Testis (tissue), 3 donors: ENCODE results near the gene EPS8L3. TPM values are rescaled to one million over a fixed set of nuclear protein-coding genes. Genes with fewer than 3 reads are reported as not detected.
"Not testable (repeated sequence)": the region's sequence is repeated elsewhere in the genome, so short reads cannot be mapped to it uniquely, and the experiment has no call there.

Experiments used
- DNase-seq: peaks from one replicate; pipeline ENCODE4 v3.0.0-alpha.2; 2019
- H3K27ac ChIP-seq, 2 donors: fragments of 200-600 bp; sonication (generic); one replicate each; pipeline ENCODE4 v1.5.1; 2019
- H3K27me3 ChIP-seq: fragments of 200-600 bp; sonication (generic); one replicate; pipeline ENCODE4 v1.5.1; 2019
- H3K36me3 ChIP-seq: fragments of 200-600 bp; sonication (generic); one replicate; pipeline ENCODE4 v1.5.1; 2017; ENCODE audit warnings: low read depth; ENCODE audit errors: missing control alignments
- H3K4me1 ChIP-seq: fragments of 200-600 bp; sonication (generic); one replicate; pipeline ENCODE4 v1.5.1; 2019
- H3K4me3 ChIP-seq, 2 donors: fragments of 200-600 bp; sonication (generic); one replicate each; pipeline ENCODE4 v1.5.1; 2017 to 2019
- H3K9me3 ChIP-seq: fragments of 200-600 bp; sonication (generic); one replicate; pipeline ENCODE4 v1.5.1; 2017
- POLR2A ChIP-seq: fragments of 450-650 bp; IDR thresholded peaks from one replicate; pipeline ENCODE4 v1.6.1; 2017; ENCODE audit warnings: antibody characterized with exemption, mild to moderate bottlenecking, moderate library complexity
- WGBS, 2 donors: methylation state at CpG; one replicate each; pipeline ENCODE4 v1.1.5; 2018; 5-methylcytosine and 5-hydroxymethylcytosine counted together
- intact Hi-C: fragments of 100-400 bp; cut with DNase I; formaldehyde crosslinking; loops from one replicate; pipeline ENCODE4 v1.15.1; 2023; ENCODE audit warnings: low total_unique reads
- polyA plus RNA-seq: library from polyadenylated mRNA; stranded (reverse); fragments of 350-450 nt; fragmentation: Illumina TruSeq; extraction: RNeasy Lipid Tissue Mini Kit (QIAGEN cat#74804); gene quantifications from one replicate; pipeline ENCODE4 v1.2.3, GENCODE V29; 2014; ENCODE audit warnings: low read depth, low replicate concordance; ENCODE audit not compliant: insufficient read depth
- total RNA-seq, 2 donors: library from RNA; depleted of rRNA; stranded (reverse); fragments of >200 nt; gene quantifications; one replicate each; pipeline ENCODE4 v1.2.3, GENCODE V29; 2016
- TF ChIP-seq, protein P1 (sequence below), 3 experiments: fragments of 450-650 bp in 2 of 3; fragments of 200-600 bp in 1 of 3; sonication (generic) in 1 of 3; IDR thresholded peaks; one replicate each; pipeline ENCODE4 v1.5.1; 2016 to 2019; ENCODE audit warnings: antibody characterized with exemption in 3 of 3, mild to moderate bottlenecking in 2 of 3, moderate library complexity in 1 of 3

The EPS8L3 gene
- total and polyA plus RNA-seq, 3 donors from 2014 or later: 3.3 to 7.7 (median 7.2) TPM

DNA sequence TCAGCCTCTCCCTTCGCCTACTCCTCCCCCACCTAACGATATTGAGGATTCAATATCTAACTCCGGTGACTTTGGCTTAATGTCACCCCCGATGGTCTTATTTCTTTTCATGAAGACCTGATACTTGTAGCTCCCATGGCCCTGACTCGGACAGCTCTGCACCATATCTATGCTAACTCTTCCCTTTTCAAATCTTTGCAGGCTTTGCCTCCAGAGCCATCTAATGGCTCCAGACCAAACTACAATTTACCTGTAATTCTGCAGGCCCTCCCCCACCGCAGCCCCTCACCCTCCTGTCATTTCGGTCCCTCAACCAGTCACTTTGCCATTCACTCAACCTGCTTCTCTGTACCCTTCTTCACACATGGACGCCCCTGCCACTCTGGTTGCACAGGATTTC lies 59.5 kb downstream of the EPS8L3 start:
- Histone ChIP-seq H3K4me1 (no peaks in the 10 kb centered on the region), H3K27me3 (no peaks in the 10 kb centered on the region), H3K27ac (no peak overlapping the region), H3K9me3 (no peaks in the 10 kb centered on the region), H3K36me3 (no peaks in the 10 kb centered on the region), H3K4me3 (no peak overlapping the region)
- WGBS, 2 donors: 66 to 76% methylated on average over 8 of the region's 8 CpGs
- intact Hi-C loops: no loop called here
- no peak for DNase-seq
- TF ChIP-seq POLR2A: no peak
- TF ChIP-seq, protein P1, sequence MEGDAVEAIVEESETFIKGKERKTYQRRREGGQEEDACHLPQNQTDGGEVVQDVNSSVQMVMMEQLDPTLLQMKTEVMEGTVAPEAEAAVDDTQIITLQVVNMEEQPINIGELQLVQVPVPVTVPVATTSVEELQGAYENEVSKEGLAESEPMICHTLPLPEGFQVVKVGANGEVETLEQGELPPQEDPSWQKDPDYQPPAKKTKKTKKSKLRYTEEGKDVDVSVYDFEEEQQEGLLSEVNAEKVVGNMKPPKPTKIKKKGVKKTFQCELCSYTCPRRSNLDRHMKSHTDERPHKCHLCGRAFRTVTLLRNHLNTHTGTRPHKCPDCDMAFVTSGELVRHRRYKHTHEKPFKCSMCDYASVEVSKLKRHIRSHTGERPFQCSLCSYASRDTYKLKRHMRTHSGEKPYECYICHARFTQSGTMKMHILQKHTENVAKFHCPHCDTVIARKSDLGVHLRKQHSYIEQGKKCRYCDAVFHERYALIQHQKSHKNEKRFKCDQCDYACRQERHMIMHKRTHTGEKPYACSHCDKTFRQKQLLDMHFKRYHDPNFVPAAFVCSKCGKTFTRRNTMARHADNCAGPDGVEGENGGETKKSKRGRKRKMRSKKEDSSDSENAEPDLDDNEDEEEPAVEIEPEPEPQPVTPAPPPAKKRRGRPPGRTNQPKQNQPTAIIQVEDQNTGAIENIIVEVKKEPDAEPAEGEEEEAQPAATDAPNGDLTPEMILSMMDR (IDR thresholded peaks at IDR 0.05): no peak

DNA sequence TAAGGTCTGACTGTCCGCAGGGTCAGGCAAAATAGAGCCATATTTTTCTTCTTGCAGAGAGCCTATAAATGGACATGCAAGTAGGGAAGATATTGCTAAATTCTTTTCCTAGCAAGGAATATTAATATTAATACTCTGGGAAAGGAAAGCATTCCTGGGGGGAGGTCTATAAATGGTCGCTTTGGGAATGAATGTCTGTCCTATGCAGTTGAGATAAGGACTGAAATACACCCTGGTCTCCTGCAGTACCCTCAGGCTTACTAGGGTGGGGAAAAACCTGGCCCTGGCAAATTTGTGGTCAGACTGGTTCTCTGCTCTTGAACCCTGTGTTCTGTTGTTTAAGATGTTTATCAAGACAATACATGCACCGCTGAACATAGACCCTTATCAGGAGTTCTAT lies 60.8 kb downstream of the EPS8L3 start:
- H3K9me3 ChIP-seq, H3K4me1 ChIP-seq, DNase-seq, intact Hi-C loops, H3K27ac ChIP-seq, H3K4me3 ChIP-seq, H3K36me3 ChIP-seq, H3K27me3 ChIP-seq: not testable (repeated sequence)
- 87 to 91% methylated on average over 3 of the region's 3 CpGs for WGBS, 2 donors

Other genes starting within 250 kb of the EPS8L3 start
- gene GPR61, start 224.1 kb downstream of the EPS8L3 start, total RNA-seq: 1 to 10 TPM; 2.5 to 4.1 TPM
- 0.91 TPM for gene GPR61, start 224.1 kb downstream of the EPS8L3 start, polyA plus RNA-seq
- gene GNAI3, start 215.3 kb downstream of the EPS8L3 start, total RNA-seq: 1 to 10 TPM; 5.8 to 5.9 TPM
- gene GNAI3, start 215.3 kb downstream of the EPS8L3 start, polyA plus RNA-seq: 5.7 TPM
- gene GNAT2, start 144.3 kb downstream of the EPS8L3 start, total RNA-seq: 1 to 10 TPM; 2.8 to 3.0 TPM
- 4.1 TPM for gene GNAT2, start 144.3 kb downstream of the EPS8L3 start, polyA plus RNA-seq
- 10 to 100 TPM; 54.4 to 54.5 TPM for gene AMPD2, start 144.1 kb downstream of the EPS8L3 start, total RNA-seq
- 35.0 TPM for gene AMPD2, start 144.1 kb downstream of the EPS8L3 start, polyA plus RNA-seq
- gene GSTM4, start 107.8 kb downstream of the EPS8L3 start, total RNA-seq: 10 to 100 TPM; 58.6 to 61.8 TPM
- gene GSTM4, start 107.8 kb downstream of the EPS8L3 start, polyA plus RNA-seq: 42.0 TPM
- gene GSTM2, start 95.9 kb downstream of the EPS8L3 start, total RNA-seq: 100 to 1,000 TPM in 1 of 2 donors, 10 to 100 TPM in 1; 83.2 to 131 TPM
- gene GSTM2, start 95.9 kb downstream of the EPS8L3 start, polyA plus RNA-seq: 68.0 TPM
- not detected for gene GSTM1, start 76.1 kb downstream of the EPS8L3 start, total RNA-seq
- not detected for gene GSTM1, start 76.1 kb downstream of the EPS8L3 start, polyA plus RNA-seq
- gene GSTM5, start 51.7 kb downstream of the EPS8L3 start, total RNA-seq: 1 to 10 TPM; 5.5 to 6.5 TPM
- 10.6 TPM for gene GSTM5, start 51.7 kb downstream of the EPS8L3 start, polyA plus RNA-seq
- 100 to 1,000 TPM; 748 to 769 TPM for gene GSTM3, start 22.9 kb downstream of the EPS8L3 start, total RNA-seq
- 1,464 TPM for gene GSTM3, start 22.9 kb downstream of the EPS8L3 start, polyA plus RNA-seq
- 10 to 100 TPM in 1 of 2 donors, 1 to 10 TPM in 1; 9.8 to 10.9 TPM for gene CSF1, start 146.9 kb upstream of the EPS8L3 start, total RNA-seq
- gene CSF1, start 146.9 kb upstream of the EPS8L3 start, polyA plus RNA-seq: 14.2 TPM
- gene AHCYL1, start 220.8 kb upstream of the EPS8L3 start, total RNA-seq: 10 to 100 TPM; 48.5 to 59.1 TPM
- 64.3 TPM for gene AHCYL1, start 220.8 kb upstream of the EPS8L3 start, polyA plus RNA-seq